ENCODE measurements around the gene HIP1R. TPM values are rescaled to one million over a fixed set of nuclear protein-coding genes. Genes with fewer than 3 reads are reported as not detected.

The HIP1R gene
- 16.2 and 23.8 TPM in 2 replicates for total RNA-seq

GRCh38 chr12:122834921-122835749 lies at the start of gene HIP1R:
Gene HIP1R (plus strand): TSS chr12:122835457. CDS start chr12:122835551, 94 bp downstream.

GRCh38 chr12:122895704-122896636 lies 60.7 kb downstream of the HIP1R start, which contains the start of gene VPS37B:
Gene VPS37B (minus strand): TSS chr12:122896124. CDS start chr12:122896062, 62 bp downstream.

Other genes starting within 250 kb of the HIP1R start
- not detected in 2 replicates for gene HCAR2, start 132.1 kb upstream of the HIP1R start, total RNA-seq
- not detected in 2 replicates for gene HCAR3, start 118.6 kb upstream of the HIP1R start, total RNA-seq
- under 0.01 and 0.17 TPM in 2 replicates for gene HCAR1, start 104.6 kb upstream of the HIP1R start, total RNA-seq
- 20.2 and 36.1 TPM in 2 replicates for gene DENR, start 82.6 kb upstream of the HIP1R start, total RNA-seq
- gene CCDC62, start 60.9 kb upstream of the HIP1R start, total RNA-seq: 0.47 and 1.3 TPM in 2 replicates
- 7.6 and 8.5 TPM in 2 replicates for gene VPS37B, start 60.7 kb downstream of the HIP1R start, total RNA-seq
- gene ABCB9, start 131.0 kb downstream of the HIP1R start, total RNA-seq: 11.3 and 12.9 TPM in 2 replicates
- gene OGFOD2, start 139.8 kb downstream of the HIP1R start, total RNA-seq: 7.7 and 8.7 TPM in 2 replicates
- gene ARL6IP4, start 145.2 kb downstream of the HIP1R start, total RNA-seq: 233 and 240 TPM in 2 replicates

All from bronchial smooth muscle cell (primary cell).